T-helper 17 cell (primary cell): Measurements from ENCODE around the gene OR2D2. TPM values are rescaled to one million over a fixed set of nuclear protein-coding genes. Genes with fewer than 3 reads are reported as not detected.
A peak's percentile ranks its signal among the peaks of the same experiment; 100 is the strongest.

ENCODE experiments used
- ATAC-seq: fragments of 150-1000 bp; cut with Tn5 transposase; 2 replicates; pipeline ENCODE4 v1.10.0; 2021; ENCODE audit warnings: mild to moderate bottlenecking, moderate library complexity
- DNase-seq, 3 donors: peaks; one replicate each; pipeline versions ENCODE4 v3.0.0 to v3.0.0-alpha.2; 2020 to 2021
- H3K9me3 ChIP-seq: one replicate; pipeline ENCODE4 v1.7.0; 2013; ENCODE audit warnings: low read length, mild to moderate bottlenecking; ENCODE audit not compliant: control insufficient read depth, poor library complexity, severe bottlenecking
- H3K27ac Mint-ChIP-seq: one replicate; pipeline ENCODE4 v1.8.0; 2022; ENCODE audit warnings: mild to moderate bottlenecking, moderate library complexity, mixed read lengths
- H3K27me3 Mint-ChIP-seq: one replicate; pipeline ENCODE4 v1.8.0; 2022; ENCODE audit warnings: mixed read lengths
- H3K36me3 Mint-ChIP-seq: one replicate; pipeline ENCODE4 v1.8.0; 2022; ENCODE audit warnings: low read depth, mixed read lengths
- H3K4me1 Mint-ChIP-seq: one replicate; pipeline ENCODE4 v1.8.0; 2022; ENCODE audit warnings: mild to moderate bottlenecking, mixed read lengths
- H3K4me3 Mint-ChIP-seq: one replicate; pipeline ENCODE4 v1.8.0; 2022; ENCODE audit warnings: mild to moderate bottlenecking, moderate library complexity, mixed read lengths
- total RNA-seq, 4 donors: library from RNA in 2 of 4; stranded (reverse) in 2 of 4; gene quantifications; one replicate each; pipeline ENCODE4 v1.2.3 and lab custom pipeline; 2022 to 2026

OR2D2 gene
- total RNA-seq (not detected), total RNA-seq (lab: John Stamatoyannopoulos, UW) (0 reads per million in 2 donors)

GRCh38 chr11:6892400-6892799, at the start of gene OR2D2:
OR2D2 (minus strand) TSS chr11:6892500; CDS start chr11:6892500, 0 bp downstream.
- H3K9me3 ChIP-seq = no peaks in the 10 kb centered on the region
- Mint-ChIP-seq H3K36me3 (no peaks in the 10 kb centered on the region), H3K27ac (no peak within 1 kb of the TSS), H3K27me3 (peaks cover 46% of the 10 kb centered on the region), H3K4me1 (no peaks in the 10 kb centered on the region), H3K4me3 (no peak within 1 kb of the TSS)
- no peak for DNase-seq
- ATAC-seq = no peak

GRCh38 chr11:6941970-6942369, 49.7 kb upstream of the OR2D2 start:
- H3K9me3 ChIP-seq = no peaks in the 10 kb centered on the region
- no peak overlapping the region for H3K4me3 Mint-ChIP-seq
- H3K36me3 Mint-ChIP-seq = peaks cover 2% of the 10 kb centered on the region
- no peak for DNase-seq
- no peak for ATAC-seq
- no peaks in the 10 kb centered on the region for H3K27me3 Mint-ChIP-seq
- no peak overlapping the region for H3K27ac Mint-ChIP-seq
- H3K4me1 Mint-ChIP-seq = no peaks in the 10 kb centered on the region

- Mint-ChIP-seq H3K27ac (no peak overlapping the region), H3K4me1 (peaks cover 10% of the 10 kb centered on the region), H3K27me3 (peaks cover 82% of the 10 kb centered on the region), H3K4me3 (no peak overlapping the region), H3K36me3 (peaks cover 2% of the 10 kb centered on the region)
- ATAC-seq (no peak), DNase-seq (no peak)
- no peaks in the 10 kb centered on the region for H3K9me3 ChIP-seq
Observed at GRCh38 chr11:6932145-6932544, 39.8 kb upstream of the OR2D2 start.

- H3K27ac Mint-ChIP-seq = no peak overlapping the region
- H3K27me3 Mint-ChIP-seq = peaks cover 85% of the 10 kb centered on the region
- peaks cover 14% of the 10 kb centered on the region for H3K4me1 Mint-ChIP-seq
- no peak overlapping the region for H3K4me3 Mint-ChIP-seq
- no peaks in the 10 kb centered on the region for H3K9me3 ChIP-seq
- ATAC-seq (no peak), DNase-seq (no peak)
- peaks cover 2% of the 10 kb centered on the region for H3K36me3 Mint-ChIP-seq
Observed at GRCh38 chr11:6931146-6931713, 38.9 kb upstream of the OR2D2 start.

- H3K27me3 Mint-ChIP-seq = peaks cover 82% of the 10 kb centered on the region
Observed at GRCh38 chr11:6928916-6929315, 36.6 kb upstream of the OR2D2 start.

GRCh38 chr11:6927030-6927617, 34.8 kb upstream of the OR2D2 start:
- no peak for DNase-seq
- peaks cover 4% of the 10 kb centered on the region for H3K36me3 Mint-ChIP-seq
- H3K4me3 Mint-ChIP-seq = peak overlapping the region; percentile 93
- ATAC-seq = no peak
- peaks cover 82% of the 10 kb centered on the region for H3K27me3 Mint-ChIP-seq
- peaks cover 19% of the 10 kb centered on the region for H3K4me1 Mint-ChIP-seq
- H3K9me3 ChIP-seq = no peaks in the 10 kb centered on the region
- H3K27ac Mint-ChIP-seq = no peak overlapping the region

More at GRCh38 chr11:6928916-6929315, 36.6 kb upstream of the OR2D2 start:
- H3K4me3 Mint-ChIP-seq = no peak overlapping the region
- H3K9me3 ChIP-seq = no peaks in the 10 kb centered on the region
- no peak for ATAC-seq
- no peak overlapping the region for H3K27ac Mint-ChIP-seq
- DNase-seq = no peak
- peaks cover 19% of the 10 kb centered on the region for H3K4me1 Mint-ChIP-seq
- H3K36me3 Mint-ChIP-seq = peaks cover 4% of the 10 kb centered on the region

- no peak for DNase-seq
- Mint-ChIP-seq H3K4me3 (peak within 1 kb of the TSS; percentile 93), H3K27me3 (peaks cover 84% of the 10 kb centered on the region), H3K36me3 (peaks cover 4% of the 10 kb centered on the region), H3K4me1 (peaks cover 19% of the 10 kb centered on the region), H3K27ac (no peak within 1 kb of the TSS)
- H3K9me3 ChIP-seq = no peaks in the 10 kb centered on the region
- peak; percentile 36 for ATAC-seq
Observed at GRCh38 chr11:6926208-6927029, 34.1 kb upstream of the OR2D2 start, which contains the start of gene ZNF215. ZNF215 (plus strand) TSS chr11:6926426; CDS start chr11:6932273, 5,847 bp downstream.

- peaks cover 4% of the 10 kb centered on the region for H3K36me3 Mint-ChIP-seq
- no peak for DNase-seq
- ATAC-seq = no peak
- H3K9me3 ChIP-seq = no peaks in the 10 kb centered on the region
- H3K27me3 Mint-ChIP-seq = peaks cover 84% of the 10 kb centered on the region
- no peak overlapping the region for H3K27ac Mint-ChIP-seq
- peaks cover 19% of the 10 kb centered on the region for H3K4me1 Mint-ChIP-seq
- peak overlapping the region; percentile 93 for H3K4me3 Mint-ChIP-seq
Observed at GRCh38 chr11:6925636-6926207, 33.4 kb upstream of the OR2D2 start.

- Mint-ChIP-seq H3K36me3 (peaks cover 3% of the 10 kb centered on the region), H3K4me3 (no peak overlapping the region), H3K27ac (no peak overlapping the region), H3K4me1 (peaks cover 19% of the 10 kb centered on the region), H3K27me3 (peaks cover 78% of the 10 kb centered on the region)
- no peaks in the 10 kb centered on the region for H3K9me3 ChIP-seq
- no peak for DNase-seq
- no peak for ATAC-seq
Observed at GRCh38 chr11:6925007-6925577, 32.8 kb upstream of the OR2D2 start.

GRCh38 chr11:6920702-6921101, 28.4 kb upstream of the OR2D2 start, which contains the start of gene OR2D3:
OR2D3 (plus strand) TSS chr11:6921002; CDS start chr11:6921002, 0 bp downstream.
- Mint-ChIP-seq H3K27ac (no peak within 1 kb of the TSS), H3K36me3 (no peaks in the 10 kb centered on the region), H3K27me3 (peaks cover 51% of the 10 kb centered on the region), H3K4me1 (peaks cover under 1% of the 10 kb centered on the region), H3K4me3 (no peak within 1 kb of the TSS)
- no peak for DNase-seq
- ATAC-seq = no peak
- H3K9me3 ChIP-seq = no peaks in the 10 kb centered on the region

GRCh38 chr11:6919698-6920097, 27.4 kb upstream of the OR2D2 start:
- Mint-ChIP-seq H3K4me1 (no peaks in the 10 kb centered on the region), H3K27me3 (peaks cover 45% of the 10 kb centered on the region), H3K36me3 (no peaks in the 10 kb centered on the region), H3K4me3 (no peak overlapping the region), H3K27ac (no peak overlapping the region)
- ATAC-seq (no peak), DNase-seq (no peak)
- no peaks in the 10 kb centered on the region for H3K9me3 ChIP-seq

- no peaks in the 10 kb centered on the region for H3K4me1 Mint-ChIP-seq
- no peaks in the 10 kb centered on the region for H3K36me3 Mint-ChIP-seq
- DNase-seq (no peak), ATAC-seq (no peak)
- no peak overlapping the region for H3K4me3 Mint-ChIP-seq
- no peaks in the 10 kb centered on the region for H3K27me3 Mint-ChIP-seq
- H3K27ac Mint-ChIP-seq = no peak overlapping the region
- no peaks in the 10 kb centered on the region for H3K9me3 ChIP-seq
Observed at GRCh38 chr11:6911948-6912347, 19.6 kb upstream of the OR2D2 start.

GRCh38 chr11:6911378-6911777, 19.1 kb upstream of the OR2D2 start:
- Mint-ChIP-seq H3K36me3 (no peaks in the 10 kb centered on the region), H3K4me1 (no peaks in the 10 kb centered on the region), H3K4me3 (no peak overlapping the region), H3K27me3 (no peaks in the 10 kb centered on the region), H3K27ac (no peak overlapping the region)
- no peaks in the 10 kb centered on the region for H3K9me3 ChIP-seq
- ATAC-seq (no peak), DNase-seq (no peak)
